GM10266 (cell line): ENCODE measurements around the gene PTGES3.

Experiments
- DNase-seq: peaks from one replicate; pipeline ENCODE4 v3.0.0; 2012; ENCODE audit errors: extremely low spot score
- TF ChIP-seq, protein P1 (sequence below): IDR thresholded peaks from 2 replicates; pipeline ENCODE4 v1.5.1; 2012; ENCODE audit warnings: mild to moderate bottlenecking, low read depth; ENCODE audit not compliant: control insufficient read depth, insufficient read depth; ENCODE audit errors: missing control alignments

Gene PTGES3

DNA sequence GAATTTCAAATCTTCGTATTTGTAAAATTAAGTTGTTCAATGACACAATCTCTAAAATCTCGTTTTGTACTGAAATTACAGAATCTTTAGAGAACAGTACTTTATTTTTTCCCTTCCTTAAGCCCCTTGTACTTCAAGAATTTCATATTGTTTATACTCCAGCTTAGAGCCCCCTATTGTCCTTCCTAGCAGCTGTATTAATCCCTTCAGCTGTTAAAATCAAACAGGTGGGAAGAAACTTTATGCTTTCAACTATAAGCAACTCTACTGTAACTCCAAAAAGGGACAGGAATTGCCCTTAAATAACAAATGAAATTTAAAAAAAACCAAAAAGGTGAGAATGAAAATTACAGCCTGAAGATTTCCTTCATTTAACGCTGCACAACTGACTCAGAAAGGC lies 35.3 kb upstream of the PTGES3 start:
- TF ChIP-seq, protein P1, sequence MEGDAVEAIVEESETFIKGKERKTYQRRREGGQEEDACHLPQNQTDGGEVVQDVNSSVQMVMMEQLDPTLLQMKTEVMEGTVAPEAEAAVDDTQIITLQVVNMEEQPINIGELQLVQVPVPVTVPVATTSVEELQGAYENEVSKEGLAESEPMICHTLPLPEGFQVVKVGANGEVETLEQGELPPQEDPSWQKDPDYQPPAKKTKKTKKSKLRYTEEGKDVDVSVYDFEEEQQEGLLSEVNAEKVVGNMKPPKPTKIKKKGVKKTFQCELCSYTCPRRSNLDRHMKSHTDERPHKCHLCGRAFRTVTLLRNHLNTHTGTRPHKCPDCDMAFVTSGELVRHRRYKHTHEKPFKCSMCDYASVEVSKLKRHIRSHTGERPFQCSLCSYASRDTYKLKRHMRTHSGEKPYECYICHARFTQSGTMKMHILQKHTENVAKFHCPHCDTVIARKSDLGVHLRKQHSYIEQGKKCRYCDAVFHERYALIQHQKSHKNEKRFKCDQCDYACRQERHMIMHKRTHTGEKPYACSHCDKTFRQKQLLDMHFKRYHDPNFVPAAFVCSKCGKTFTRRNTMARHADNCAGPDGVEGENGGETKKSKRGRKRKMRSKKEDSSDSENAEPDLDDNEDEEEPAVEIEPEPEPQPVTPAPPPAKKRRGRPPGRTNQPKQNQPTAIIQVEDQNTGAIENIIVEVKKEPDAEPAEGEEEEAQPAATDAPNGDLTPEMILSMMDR, result no peak
- no peak for DNase-seq

DNA sequence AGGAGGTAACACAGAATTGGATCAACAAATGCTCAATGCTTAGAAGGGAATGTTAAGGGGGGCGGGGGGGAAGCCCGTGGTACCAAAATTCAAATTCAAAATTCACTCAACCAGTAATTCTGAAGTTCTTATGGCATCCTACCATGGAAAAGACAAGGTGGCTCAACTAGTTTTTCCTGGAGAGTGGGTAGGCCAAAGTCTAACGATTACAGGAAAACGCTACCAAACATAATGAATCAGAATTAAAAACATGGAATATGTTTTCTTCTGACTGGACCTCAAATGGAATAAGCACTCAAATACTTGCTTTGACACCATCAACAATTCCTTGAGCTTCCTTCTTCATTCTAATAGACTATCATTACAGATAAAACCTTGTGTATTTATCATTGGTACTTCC lies 34.7 kb upstream of the PTGES3 start:
- DNase-seq, result no peak
- TF ChIP-seq, protein P1, result no peak

DNA sequence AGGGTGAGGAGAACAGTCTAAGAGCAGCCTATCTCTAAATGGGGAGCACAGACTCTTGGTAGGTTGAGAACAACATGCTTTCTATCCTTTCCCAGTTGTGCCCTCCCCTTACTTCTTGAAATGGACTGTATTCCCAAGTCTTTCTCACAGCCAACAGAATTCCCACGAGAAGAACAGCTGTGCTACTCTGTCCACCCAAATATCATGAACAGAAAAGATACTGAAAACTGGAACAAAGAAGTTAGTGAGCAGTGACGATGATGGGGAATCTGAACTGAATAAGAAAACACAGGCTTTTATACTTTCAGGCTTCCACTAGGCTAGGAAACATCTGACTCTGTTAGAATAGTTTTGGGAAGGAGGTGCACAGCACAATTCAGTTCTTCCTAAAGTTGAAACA lies 33.6 kb upstream of the PTGES3 start:
- TF ChIP-seq, protein P1, result no peak
- no peak for DNase-seq

DNA sequence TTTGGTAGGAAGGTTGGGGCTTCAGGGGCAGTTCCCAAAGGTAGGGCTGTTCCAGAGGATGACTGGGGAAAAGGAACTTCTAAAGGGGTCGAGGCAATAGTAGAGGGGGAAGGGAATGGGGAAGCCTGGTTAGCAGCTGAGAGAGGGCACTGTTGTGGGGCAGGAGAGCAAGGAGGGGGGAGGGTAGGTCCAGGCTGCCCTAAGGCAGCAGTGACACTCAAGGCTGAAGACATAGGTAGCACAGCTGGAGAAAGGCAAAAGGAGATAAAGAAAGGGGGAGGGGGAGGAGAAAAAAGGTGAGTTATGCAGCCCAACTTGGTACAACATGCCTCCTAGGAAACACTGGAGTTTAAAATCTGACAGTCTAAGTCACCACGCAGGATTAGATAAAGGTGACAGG lies 33.1 kb upstream of the PTGES3 start:
- TF ChIP-seq, protein P1, result no peak
- no peak for DNase-seq

DNA sequence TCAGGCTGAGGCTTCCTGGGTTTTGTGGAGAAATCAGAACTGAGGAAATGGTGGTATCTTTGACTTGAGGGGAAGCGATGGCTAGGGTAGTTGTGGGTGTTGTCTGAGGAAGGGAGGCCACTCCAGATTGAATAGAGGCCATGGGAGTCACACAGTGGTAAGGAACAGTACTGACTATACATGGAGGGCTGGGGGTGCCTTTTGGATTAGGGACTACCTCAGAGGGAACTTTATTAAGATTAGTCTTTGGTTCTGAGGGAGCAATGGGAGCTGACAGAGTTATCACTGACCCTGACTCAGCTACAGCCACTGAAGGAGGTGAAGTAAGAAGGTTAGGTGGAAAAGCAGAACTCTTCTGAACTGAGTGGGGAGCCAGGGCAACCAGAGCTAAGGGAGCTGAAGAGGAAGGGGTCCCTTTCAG lies 32.7 kb upstream of the PTGES3 start:
- DNase-seq, result no peak
- TF ChIP-seq, protein P1, result no peak

DNA sequence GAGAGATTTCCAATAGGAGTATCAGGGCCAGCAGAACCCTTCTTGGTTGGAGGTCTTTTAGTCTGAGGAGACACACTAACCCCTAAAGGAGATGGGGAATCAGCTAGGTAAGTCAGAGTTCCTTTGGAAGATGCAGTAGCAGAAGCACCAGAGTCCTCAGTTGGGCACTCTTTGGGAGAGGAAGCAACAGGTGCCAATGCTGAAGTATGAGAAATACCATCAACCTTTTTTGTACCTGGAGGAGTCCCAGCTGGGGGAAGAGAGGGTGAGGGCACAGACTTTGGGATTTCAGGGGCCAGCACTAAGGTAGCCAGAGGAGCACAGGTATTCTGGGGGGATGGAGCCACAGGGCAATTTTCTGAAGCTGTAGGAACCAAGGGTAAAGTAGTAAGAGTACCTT lies 31.0 kb upstream of the PTGES3 start:
- DNase-seq, result no peak
- TF ChIP-seq, protein P1, result no peak

DNA sequence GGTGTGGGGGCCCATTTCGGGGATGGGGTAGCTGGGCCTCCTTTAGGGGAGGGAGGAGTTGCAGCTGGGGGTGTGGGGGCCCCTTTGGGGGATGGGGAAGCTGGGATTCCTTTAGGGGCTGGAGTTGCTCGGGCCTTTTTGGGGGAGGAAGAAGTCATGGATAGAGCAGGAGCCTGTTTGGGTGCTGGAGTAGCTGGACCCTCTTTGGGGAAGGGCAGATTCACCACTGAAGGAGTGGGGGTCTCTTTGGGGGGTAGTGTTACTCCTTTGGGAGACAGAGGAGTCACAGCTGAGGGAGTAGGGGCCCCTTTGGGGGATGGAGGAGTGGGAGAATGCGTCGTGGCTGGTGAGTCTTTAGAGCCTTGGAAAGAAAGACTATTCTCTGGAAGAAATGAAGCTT lies 30.6 kb upstream of the PTGES3 start:
- TF ChIP-seq, protein P1, result no peak
- DNase-seq, result no peak

DNA sequence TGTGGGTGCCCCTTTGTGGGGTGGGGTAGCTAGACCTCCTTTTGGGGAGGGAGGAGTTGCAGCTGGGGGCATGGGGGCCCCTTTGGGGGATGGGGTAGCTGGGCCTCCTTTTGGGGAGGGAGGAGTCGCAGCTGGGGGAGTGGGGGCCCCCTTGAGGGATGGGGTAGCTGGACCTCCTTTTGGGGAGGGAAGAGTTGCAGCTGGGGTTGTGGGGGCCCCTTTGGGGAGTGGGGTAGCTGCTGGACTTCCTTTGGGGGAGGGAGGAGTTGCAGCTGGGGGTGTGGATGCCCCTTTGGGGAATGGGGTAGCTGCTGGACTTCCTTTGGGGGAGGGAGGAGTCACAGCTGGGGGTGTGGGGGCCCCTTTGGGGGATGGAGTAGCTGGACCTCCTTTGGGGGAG lies 30.1 kb upstream of the PTGES3 start:
- no peak for DNase-seq
- TF ChIP-seq, protein P1, result no peak
